WTC11 (cell line): Measurements from ENCODE around the gene ICE2. TPM values are rescaled to one million over a fixed set of nuclear protein-coding genes. Genes with fewer than 3 reads are reported as not detected.

Source experiments
- ATAC-seq: fragments of 200-7000 bp; cut with Tn5 transposase; 2 replicates; pipeline ENCODE4 v1.10.0; 2021; ENCODE audit warnings: mild to moderate bottlenecking, moderate library complexity
- CTCF ChIA-PET: fragments of 300-600 bp; sonication (Branson Sonifier 250); formaldehyde crosslinking; loops from one replicate; lab custom pipeline; 2021; ENCODE audit warnings: antibody characterized with exemption; lab: Charles Lee
- POLR2A ChIA-PET: fragments of 350-600 bp; sonication (Branson Sonifier 250); formaldehyde crosslinking; loops from one replicate; lab custom pipeline; 2021; ENCODE audit warnings: antibody characterized with exemption; lab: Charles Lee
- DNase-seq: peaks from one replicate; pipeline ENCODE4 v3.0.0; 2021; ENCODE audit warnings: low spot score
- H3K27ac Mint-ChIP-seq: 2 replicates; pipeline ENCODE4 v1.8.0; 2021; ENCODE audit warnings: mixed read lengths
- H3K27me3 Mint-ChIP-seq: 2 replicates; pipeline ENCODE4 v1.8.0; 2021; ENCODE audit warnings: low read depth, mild to moderate bottlenecking, moderate library complexity, mixed read lengths
- H3K36me3 Mint-ChIP-seq: 2 replicates; pipeline ENCODE4 v1.8.0; 2021; ENCODE audit warnings: mixed read lengths
- H3K4me1 Mint-ChIP-seq: 2 replicates; pipeline ENCODE4 v1.8.0; 2022; ENCODE audit warnings: mixed read lengths
- H3K4me3 Mint-ChIP-seq: 2 replicates; pipeline ENCODE4 v1.8.0; 2021; ENCODE audit warnings: mild to moderate bottlenecking, moderate library complexity, mixed read lengths
- H3K9me3 Mint-ChIP-seq: 2 replicates; pipeline ENCODE4 v1.8.0; 2021; ENCODE audit warnings: mixed read lengths
- AFF4 ChIP-seq: sonication (generic); formaldehyde crosslinking; IDR thresholded peaks from 2 replicates; pipeline ENCODE4 v1.8.1; 2023; ENCODE audit warnings: mild to moderate bottlenecking, missing genetic modification reagents, borderline replicate concordance
- ERG ChIP-seq: fragments of 250-450 bp; sonication (Bioruptor Pico); IDR thresholded peaks from 2 replicates; pipeline ENCODE4 v1.8.0; 2021; ENCODE audit warnings: mild to moderate bottlenecking
- ETV6 ChIP-seq: sonication (generic); formaldehyde crosslinking; IDR thresholded peaks from 2 replicates; pipeline ENCODE4 v1.8.1; 2022; ENCODE audit warnings: mild to moderate bottlenecking, missing genetic modification reagents
- FOXK1 ChIP-seq: sonication (generic); formaldehyde crosslinking; IDR thresholded peaks from 2 replicates; pipeline ENCODE4 v1.8.0; 2022; ENCODE audit warnings: mild to moderate bottlenecking, moderate library complexity, missing genetic modification reagents
- FOXP1 ChIP-seq: sonication (generic); formaldehyde crosslinking; IDR thresholded peaks from 2 replicates; pipeline ENCODE4 v1.8.0; 2022; ENCODE audit warnings: missing genetic modification reagents, mild to moderate bottlenecking, moderate library complexity, borderline replicate concordance
- FOXP4 ChIP-seq: sonication (generic); formaldehyde crosslinking; IDR thresholded peaks from 2 replicates; pipeline ENCODE4 v1.8.0; 2022; ENCODE audit warnings: mild to moderate bottlenecking, missing genetic modification reagents
- KAT7 ChIP-seq: sonication (generic); formaldehyde crosslinking; IDR thresholded peaks from 2 replicates; pipeline ENCODE4 v1.8.1; 2023; ENCODE audit warnings: missing genetic modification reagents, mild to moderate bottlenecking, borderline replicate concordance
- NR1H2 ChIP-seq: sonication (generic); formaldehyde crosslinking; IDR thresholded peaks from 2 replicates; pipeline ENCODE4 v1.9.0; 2021; ENCODE audit warnings: mild to moderate bottlenecking, moderate library complexity, missing genetic modification reagents
- OVOL2 ChIP-seq: fragments of 250-450 bp; sonication (Bioruptor Pico); IDR thresholded peaks from 2 replicates; pipeline ENCODE4 v1.9.0; 2021; ENCODE audit warnings: mild to moderate bottlenecking, borderline replicate concordance
- SP1 ChIP-seq: sonication (generic); formaldehyde crosslinking; conservative IDR thresholded peaks from 2 replicates; pipeline ENCODE4 v1.8.1; 2022; ENCODE audit warnings: missing genetic modification reagents
- STAT6 ChIP-seq: sonication (generic); formaldehyde crosslinking; conservative IDR thresholded peaks from 2 replicates; pipeline ENCODE4 v1.8.1; 2023; ENCODE audit warnings: mild to moderate bottlenecking, low read depth, missing genetic modification reagents, moderate library complexity
- TCF7 ChIP-seq: sonication (generic); formaldehyde crosslinking; IDR thresholded peaks from 2 replicates; pipeline ENCODE4 v1.8.0; 2022; ENCODE audit warnings: mild to moderate bottlenecking, low read depth, missing genetic modification reagents, moderate library complexity
- TEAD1 ChIP-seq: sonication (generic); formaldehyde crosslinking; IDR thresholded peaks from 2 replicates; pipeline ENCODE4 v1.8.0; 2022; ENCODE audit warnings: mild to moderate bottlenecking, missing genetic modification reagents
- TP53 ChIP-seq: sonication (generic); formaldehyde crosslinking; IDR thresholded peaks from 2 replicates; pipeline ENCODE4 v1.8.1; 2023; ENCODE audit warnings: mild to moderate bottlenecking, missing genetic modification reagents
- ZBTB43 ChIP-seq: sonication (generic); formaldehyde crosslinking; IDR thresholded peaks from 2 replicates; pipeline ENCODE4 v1.8.1; 2023; ENCODE audit warnings: mild to moderate bottlenecking, missing genetic modification reagents
- ZNF121 ChIP-seq: sonication (generic); formaldehyde crosslinking; IDR thresholded peaks from 2 replicates; pipeline ENCODE4 v1.8.0; 2023; ENCODE audit warnings: missing genetic modification reagents
- ZNF219 ChIP-seq: sonication (generic); formaldehyde crosslinking; IDR thresholded peaks from 2 replicates; pipeline ENCODE4 v1.8.0; 2023; ENCODE audit warnings: missing genetic modification reagents, mild to moderate bottlenecking, borderline replicate concordance
- ZNF396 ChIP-seq: fragments of 250-450 bp; sonication (Bioruptor Pico); IDR thresholded peaks from 2 replicates; pipeline ENCODE4 v1.8.0; 2021; ENCODE audit warnings: mild to moderate bottlenecking, moderate library complexity, borderline replicate concordance
- ZNF416 ChIP-seq: fragments of 250-450 bp; sonication (Bioruptor Pico); IDR thresholded peaks from 2 replicates; pipeline ENCODE4 v1.9.0; 2021; ENCODE audit warnings: mild to moderate bottlenecking, inconsistent platforms
- ZNF512 ChIP-seq: sonication (generic); formaldehyde crosslinking; IDR thresholded peaks from 2 replicates; pipeline ENCODE4 v1.8.1; 2022; ENCODE audit warnings: missing genetic modification reagents, borderline replicate concordance
- ZSCAN18 ChIP-seq: fragments of 250-450 bp; sonication (Bioruptor Pico); IDR thresholded peaks from 2 replicates; pipeline ENCODE4 v2.1.2; 2022; ENCODE audit warnings: mild to moderate bottlenecking, moderate library complexity
- total RNA-seq: library from RNA; stranded (reverse); gene quantifications from 3 replicates; pipeline ENCODE4 v1.2.3, GENCODE V29; 2021

Gene ICE2
- total RNA-seq, 1 experiment from 2014 or later = 76.9 TPM

GRCh38 chr15:60371175-60372051 is 107.5 kb downstream of the ICE2 start:
- TF ChIP-seq NR1H2 (CRISPR knock-in tag) = no peak
- TF ChIP-seq TEAD1 (CRISPR knock-in tag) = no peak
- no peak for TF ChIP-seq SP1 (CRISPR knock-in tag)
- TF ChIP-seq ETV6 = no peak
- no peak for TF ChIP-seq ZNF219
- no peak for TF ChIP-seq ZNF416 (CRISPR knock-in tag)
- no peak for TF ChIP-seq KAT7 (CRISPR knock-in tag)
- no peak for TF ChIP-seq TCF7 (CRISPR knock-in tag)
- TF ChIP-seq ZBTB43 (CRISPR knock-in tag) = no peak
- ATAC-seq (no peak), DNase-seq (no peak)
- H3K27ac Mint-ChIP-seq = no peak overlapping the region
- ChIA-PET POLR2A (no interaction called here), CTCF (no interaction called here)
- peaks cover 6% of the 10 kb centered on the region; the same call in 1 of the 2 replicates for H3K36me3 Mint-ChIP-seq
- H3K27me3 Mint-ChIP-seq = peaks cover 37% of the 10 kb centered on the region
- H3K4me1 Mint-ChIP-seq = peaks cover 29% of the 10 kb centered on the region
- no peaks in the 10 kb centered on the region for H3K9me3 Mint-ChIP-seq
- no peak overlapping the region for H3K4me3 Mint-ChIP-seq

GRCh38 chr15:60370869-60371136 is 108.1 kb downstream of the ICE2 start:
- Mint-ChIP-seq H3K36me3 (peaks cover 10% of the 10 kb centered on the region), H3K4me1 (peaks cover 23% of the 10 kb centered on the region), H3K27me3 (peaks cover 40% of the 10 kb centered on the region), H3K27ac (no peak overlapping the region), H3K9me3 (no peaks in the 10 kb centered on the region), H3K4me3 (no peak overlapping the region)
- ChIA-PET POLR2A (no interaction called here), CTCF (no interaction called here)
- ATAC-seq (no peak), DNase-seq (no peak)
- TF ChIP-seq ZNF396 (CRISPR knock-in tag) (no peak), ZNF121 (CRISPR knock-in tag) (no peak), FOXP1 (CRISPR knock-in tag) (no peak), FOXP4 (CRISPR knock-in tag) (no peak), TP53 (no peak), ERG (CRISPR knock-in tag) (no peak), ZSCAN18 (CRISPR knock-in tag) (no peak), ZNF512 (no peak), STAT6 (CRISPR knock-in tag) (no peak), AFF4 (no peak), OVOL2 (no peak), FOXK1 (CRISPR knock-in tag) (no peak)
